OCI-LY7 (cell line): ENCODE data around the gene ECM2. TPM values are rescaled to one million over a fixed set of nuclear protein-coding genes. Genes with fewer than 3 reads are reported as not detected.

Experiments
- BruUV-seq: library from RNA; stranded (reverse); fragments of 400-500 nt; replicated peaks from 2 replicates; lab custom pipeline; 2021; lab: Mats Ljungman, UMichigan
- CTCF ChIA-PET: fragments of 300-600 bp; sonication (Branson Sonifier 250); formaldehyde crosslinking; loops from one replicate; lab custom pipeline; 2022; ENCODE audit warnings: antibody characterized with exemption; ENCODE audit not compliant: unreplicated experiment; lab: Charles Lee
- POLR2A ChIA-PET: fragments of 300-600 bp; sonication (Branson Sonifier 250); formaldehyde crosslinking; loops from one replicate; lab custom pipeline; 2022; ENCODE audit warnings: antibody characterized with exemption; lab: Charles Lee
- DNase-seq: peaks from one replicate; pipeline ENCODE4 v3.0.0-alpha.2; 2015; ENCODE audit warnings: low spot score
- H2AFZ ChIP-seq: fragments of 200-600 bp; sonication (generic), shearing (Covaris generic); 2 replicates; pipeline ENCODE4 v1.6.1; 2014; ENCODE audit warnings: mild to moderate bottlenecking, antibody characterized with exemption, low read length, moderate library complexity
- H3K27ac ChIP-seq: fragments of 200-600 bp; sonication (generic); 2 replicates; pipeline ENCODE4 v1.5.1; 2014; ENCODE audit warnings: mixed run types, low read depth, mild to moderate bottlenecking, moderate library complexity, low read length, inconsistent platforms; ENCODE audit not compliant: poor library complexity, severe bottlenecking
- H3K36me3 ChIP-seq: fragments of 200-600 bp; sonication (generic); 2 replicates; pipeline ENCODE4 v1.6.1; 2014; ENCODE audit warnings: mild to moderate bottlenecking, antibody characterized with exemption, low read length, moderate library complexity, mixed read lengths; ENCODE audit not compliant: insufficient read depth
- H3K4me1 ChIP-seq: fragments of 200-600 bp; sonication (generic); 2 replicates; pipeline ENCODE4 v1.5.1; 2014; ENCODE audit warnings: mild to moderate bottlenecking, low read length; ENCODE audit not compliant: insufficient read depth, poor library complexity, severe bottlenecking
- H3K4me2 ChIP-seq: fragments of 200-600 bp; sonication (generic); 2 replicates; pipeline ENCODE4 v1.6.1; 2014; ENCODE audit warnings: mild to moderate bottlenecking, low read length
- H3K4me3 ChIP-seq: fragments of 200-600 bp; sonication (generic); 2 replicates; pipeline ENCODE4 v1.5.1; 2014; ENCODE audit warnings: mild to moderate bottlenecking, low read depth, low read length; ENCODE audit not compliant: poor library complexity, severe bottlenecking
- H3K79me2 ChIP-seq: fragments of 200-600 bp; sonication (generic); 2 replicates; pipeline ENCODE4 v1.6.1; 2016; ENCODE audit warnings: low read depth, mild to moderate bottlenecking, low read length, moderate library complexity, mixed read lengths; ENCODE audit not compliant: insufficient read depth
- H3K9me2 ChIP-seq: fragments of 200-600 bp; sonication (generic); 2 replicates; pipeline ENCODE4 v1.6.1; 2016; ENCODE audit warnings: mild to moderate bottlenecking, low read length, mixed read lengths; ENCODE audit not compliant: insufficient read depth
- H3K9me3 ChIP-seq: fragments of 200-600 bp; sonication (generic); 2 replicates; pipeline ENCODE4 v1.6.1; 2014; ENCODE audit warnings: mild to moderate bottlenecking, mixed run types, low read length, mixed read lengths
- H4K20me1 ChIP-seq: fragments of 200-600 bp; sonication (generic); 2 replicates; pipeline ENCODE4 v1.6.1; 2014; ENCODE audit warnings: mild to moderate bottlenecking, antibody characterized with exemption, low read length, moderate library complexity, mixed read lengths; ENCODE audit not compliant: insufficient read depth
- EZH2phosphoT487 ChIP-seq: fragments of 200-600 bp; sonication (generic); IDR thresholded peaks from 2 replicates; pipeline ENCODE4 v1.6.1; 2018; ENCODE audit warnings: low read depth, borderline replicate concordance, mild to moderate bottlenecking, mixed run types, antibody characterized with exemption, low read length, moderate library complexity, mixed read lengths
- intact Hi-C: fragments of 100-400 bp; cut with micrococcal nuclease; formaldehyde crosslinking; loops from one replicate; pipeline ENCODE4 v1.10.0; 2022; ENCODE audit not compliant: unreplicated experiment
- total RNA-seq, 2 experiments: library from RNA; depleted of rRNA in 1 of 2; stranded (reverse); fragments of >200 nt in 1 of 2; shearing (Covaris generic) in 1 of 2; gene quantifications; 2 replicates each; pipeline ENCODE4 v1.2.3, GENCODE V29; 2014 to 2022
- TF ChIP-seq, protein P1 (sequence below): fragments of 200-600 bp; sonication (generic); conservative IDR thresholded peaks from 2 replicates; pipeline ENCODE4 v1.5.1; 2014; ENCODE audit warnings: mild to moderate bottlenecking, antibody characterized with exemption, low read length, moderate library complexity, mixed read lengths

ECM2 gene
- total RNA-seq, 2 experiments from 2014 or later, result not detected

DNA sequence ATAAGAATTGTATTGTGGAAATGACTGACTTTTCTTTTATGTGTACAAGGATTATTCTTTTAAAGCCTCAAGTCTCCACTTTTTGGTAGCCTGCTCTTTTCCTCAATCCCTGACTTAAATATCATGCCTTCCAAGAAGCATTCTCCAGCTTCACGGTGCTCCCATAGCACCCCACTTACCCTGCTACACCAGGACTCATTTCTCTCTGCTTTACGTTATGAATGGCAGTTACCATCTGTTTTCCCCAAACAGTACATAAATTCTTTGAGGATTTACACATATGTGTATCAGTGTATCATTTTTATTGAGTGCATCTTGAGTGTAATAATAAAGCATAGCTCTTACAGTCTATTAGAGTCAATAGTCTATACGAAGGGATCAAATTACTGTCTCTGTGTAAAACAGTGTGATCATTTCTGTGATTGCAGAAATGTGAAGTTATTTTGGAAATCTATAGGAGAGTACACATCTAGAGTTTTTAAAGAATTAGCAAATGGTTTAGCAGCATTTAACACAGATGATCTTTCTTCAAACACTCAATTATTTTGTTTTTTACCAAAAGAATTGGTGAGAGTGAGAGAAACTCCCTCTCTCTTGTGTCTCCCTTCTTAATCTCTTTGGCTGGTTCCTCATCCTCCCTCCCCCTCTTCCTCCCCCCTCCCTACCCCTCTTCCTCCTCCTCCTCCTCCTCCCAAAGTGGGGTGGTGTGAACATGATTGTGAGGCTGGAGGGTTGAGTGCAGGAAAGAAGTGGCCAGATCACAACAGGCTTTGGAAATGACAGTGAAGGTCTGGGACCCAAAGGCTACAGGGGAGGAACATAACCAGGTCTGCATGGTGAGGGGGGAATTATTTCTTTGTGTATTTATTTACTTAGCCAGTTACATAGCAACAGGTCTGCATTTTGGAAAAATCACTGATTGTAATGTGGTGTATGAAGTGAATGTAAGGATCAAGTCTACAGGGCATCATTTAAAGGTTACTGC is 27.6 kb upstream of the ECM2 start:
- CTCF ChIA-PET, result no interaction called here
- no peaks in the 10 kb centered on the region for H3K79me2 ChIP-seq
- H3K4me3 ChIP-seq, result no peak overlapping the region
- H2AFZ ChIP-seq, result no peak overlapping the region
- no peaks in the 10 kb centered on the region for H4K20me1 ChIP-seq
- no peaks in the 10 kb centered on the region for H3K9me2 ChIP-seq
- no peak for DNase-seq
- H3K4me2 ChIP-seq, result no peak overlapping the region
- BruUV-seq, result no TSS peak
- intact Hi-C loops, result no loop called here
- no peak for TF ChIP-seq EZH2phosphoT487
- TF ChIP-seq, protein P1, sequence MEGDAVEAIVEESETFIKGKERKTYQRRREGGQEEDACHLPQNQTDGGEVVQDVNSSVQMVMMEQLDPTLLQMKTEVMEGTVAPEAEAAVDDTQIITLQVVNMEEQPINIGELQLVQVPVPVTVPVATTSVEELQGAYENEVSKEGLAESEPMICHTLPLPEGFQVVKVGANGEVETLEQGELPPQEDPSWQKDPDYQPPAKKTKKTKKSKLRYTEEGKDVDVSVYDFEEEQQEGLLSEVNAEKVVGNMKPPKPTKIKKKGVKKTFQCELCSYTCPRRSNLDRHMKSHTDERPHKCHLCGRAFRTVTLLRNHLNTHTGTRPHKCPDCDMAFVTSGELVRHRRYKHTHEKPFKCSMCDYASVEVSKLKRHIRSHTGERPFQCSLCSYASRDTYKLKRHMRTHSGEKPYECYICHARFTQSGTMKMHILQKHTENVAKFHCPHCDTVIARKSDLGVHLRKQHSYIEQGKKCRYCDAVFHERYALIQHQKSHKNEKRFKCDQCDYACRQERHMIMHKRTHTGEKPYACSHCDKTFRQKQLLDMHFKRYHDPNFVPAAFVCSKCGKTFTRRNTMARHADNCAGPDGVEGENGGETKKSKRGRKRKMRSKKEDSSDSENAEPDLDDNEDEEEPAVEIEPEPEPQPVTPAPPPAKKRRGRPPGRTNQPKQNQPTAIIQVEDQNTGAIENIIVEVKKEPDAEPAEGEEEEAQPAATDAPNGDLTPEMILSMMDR, result no peak
- POLR2A ChIA-PET, result interaction anchor here (0.7 kb wide), 1 partner anchor 50 kb away, joined by 3 read pairs; no protein-coding TSS in a partner anchor
- H3K9me3 ChIP-seq, result peaks cover 5% of the 10 kb centered on the region
- no peak overlapping the region for H3K27ac ChIP-seq
- H3K4me1 ChIP-seq, result no peaks in the 10 kb centered on the region
- no peaks in the 10 kb centered on the region for H3K36me3 ChIP-seq

DNA sequence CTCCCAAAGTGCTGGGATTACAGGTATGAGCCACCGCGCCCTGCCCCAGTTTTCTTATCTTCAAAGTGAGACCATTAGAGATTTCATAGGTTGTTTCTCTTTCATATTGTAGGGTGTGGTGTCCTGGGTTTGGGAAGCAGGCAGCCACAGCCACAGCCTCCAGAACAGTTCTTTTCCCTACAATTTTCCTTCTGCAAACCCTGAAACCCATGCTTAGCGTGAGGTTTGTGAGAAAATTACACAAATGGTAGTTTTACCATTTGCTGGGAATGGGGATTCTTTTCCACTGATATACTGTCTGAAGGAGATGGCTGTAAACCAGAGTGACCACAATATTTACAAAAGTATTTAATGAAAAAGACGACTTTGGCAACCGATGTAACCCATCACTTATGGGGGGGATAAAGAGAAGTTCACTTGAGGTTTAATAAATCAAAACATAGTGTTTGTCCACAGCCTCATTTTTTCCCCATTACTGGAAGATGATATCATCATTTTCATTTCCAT is 26.7 kb upstream of the ECM2 start:
- Histone ChIP-seq H4K20me1 (no peaks in the 10 kb centered on the region), H3K27ac (no peak overlapping the region), H3K9me3 (peaks cover 5% of the 10 kb centered on the region), H3K4me3 (no peak overlapping the region), H3K36me3 (no peaks in the 10 kb centered on the region), H3K4me1 (no peaks in the 10 kb centered on the region), H3K4me2 (no peak overlapping the region), H3K9me2 (no peaks in the 10 kb centered on the region), H3K79me2 (no peaks in the 10 kb centered on the region), H2AFZ (no peak overlapping the region)
- DNase-seq, result no peak
- intact Hi-C loops, result no loop called here
- TF ChIP-seq EZH2phosphoT487, result no peak
- TF ChIP-seq, protein P1, result no peak
- ChIA-PET CTCF (no interaction called here), POLR2A (interaction anchor here (0.7 kb wide), 1 partner anchor 51 kb away, joined by 3 read pairs; no protein-coding TSS in a partner anchor)
- no TSS peak for BruUV-seq
